ENCODE results near the gene PRICKLE4.

DNA sequence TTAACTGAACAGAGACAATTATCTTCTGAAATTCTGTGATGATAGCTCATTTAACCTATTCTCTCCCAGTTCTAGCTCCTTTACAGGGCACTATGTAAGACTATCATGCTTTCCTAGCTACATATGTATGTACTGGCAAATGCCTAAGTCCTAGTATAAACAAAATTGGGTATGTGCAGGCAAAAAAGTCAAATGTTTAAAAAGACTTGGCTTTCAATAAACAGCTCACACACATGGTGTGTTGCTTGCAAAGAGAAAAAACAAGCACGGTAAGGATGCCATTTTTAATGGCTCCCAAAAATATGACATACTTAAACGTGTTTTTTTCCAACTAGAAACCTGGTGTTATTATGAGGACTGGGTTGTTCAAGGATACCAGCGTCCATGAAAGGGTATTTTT, 51.7 kb downstream of the PRICKLE4 start:
- TF ChIP-seq CTCF (IDR thresholded peaks at IDR 0.05) (no peak), POLR2A (IDR thresholded peaks at IDR 0.05) (no peak)

Data from esophagus squamous epithelium (tissue), 4 donors.